HepG2 (cell line): ENCODE results near the gene STK24. TPM values are rescaled to one million over a fixed set of nuclear protein-coding genes. Genes with fewer than 3 reads are reported as not detected.

Experiments used
- ATF1 ChIP-seq: IDR thresholded peaks from 2 replicates; pipeline ENCODE4 v1.6.1; 2016; ENCODE audit warnings: mild to moderate bottlenecking, control low read depth
- ATF5 ChIP-seq: sonication (generic); formaldehyde crosslinking; IDR thresholded peaks from 2 replicates; pipeline ENCODE4 v1.4.0; 2020; ENCODE audit warnings: mild to moderate bottlenecking, low read depth, missing genetic modification reagents
- ATM ChIP-seq: fragments of 450-650 bp; IDR thresholded peaks from 2 replicates; pipeline ENCODE4 v1.7.1; 2017; ENCODE audit warnings: mild to moderate bottlenecking, borderline replicate concordance
- CEBPB ChIP-seq: IDR thresholded peaks from 2 replicates; pipeline ENCODE4 v1.6.1; 2011; ENCODE audit warnings: low read depth, low read length, improper control_type of control experiment, borderline replicate concordance
- CERS6 ChIP-seq: sonication (generic); formaldehyde crosslinking; IDR thresholded peaks from 2 replicates; pipeline ENCODE4 v1.5.0; 2020; ENCODE audit warnings: missing genetic modification reagents
- CHCHD3 ChIP-seq: sonication (generic); formaldehyde crosslinking; IDR thresholded peaks from 2 replicates; pipeline ENCODE4 v1.8.0; 2022; ENCODE audit warnings: mild to moderate bottlenecking, missing genetic modification reagents, moderate library complexity
- ERF ChIP-seq: IDR thresholded peaks from 2 replicates; pipeline ENCODE4 v1.6.1; 2018; ENCODE audit warnings: missing biosample characterization, missing genetic modification reagents
- SATB2 ChIP-seq: sonication (generic); formaldehyde crosslinking; IDR thresholded peaks from 2 replicates; pipeline ENCODE4 v1.5.0; 2020; ENCODE audit warnings: missing genetic modification reagents
- SOX5 ChIP-seq: IDR thresholded peaks from 2 replicates; pipeline ENCODE4 v1.6.1; 2016; ENCODE audit warnings: borderline replicate concordance
- SP5 ChIP-seq: IDR thresholded peaks from 2 replicates; pipeline ENCODE4 v1.6.1; 2016; ENCODE audit warnings: low read depth, borderline replicate concordance
- TCF7 ChIP-seq: sonication (generic); IDR thresholded peaks from 2 replicates; pipeline ENCODE4 v1.6.1; 2016; ENCODE audit warnings: antibody characterized with exemption, low read depth
- TCF7L2 ChIP-seq: IDR thresholded peaks from 2 replicates; pipeline ENCODE4 v1.6.1; 2011; ENCODE audit warnings: mild to moderate bottlenecking, low read depth, low read length, moderate library complexity
- ZBTB20 ChIP-seq: sonication (generic); formaldehyde crosslinking; IDR thresholded peaks from 2 replicates; pipeline ENCODE4 v1.8.1; 2023; ENCODE audit warnings: missing genetic modification reagents, low read depth, mild to moderate bottlenecking, borderline replicate concordance
- ZHX1 ChIP-seq: sonication (generic); formaldehyde crosslinking; IDR thresholded peaks from 2 replicates; pipeline ENCODE4 v1.8.1; 2022; ENCODE audit warnings: low read depth, mild to moderate bottlenecking, missing genetic modification reagents
- ZNF468 ChIP-seq: sonication (generic); formaldehyde crosslinking; IDR thresholded peaks from 2 replicates; pipeline ENCODE4 v1.8.0; 2022; ENCODE audit warnings: mild to moderate bottlenecking, moderate library complexity, missing genetic modification reagents
- ZNF546 ChIP-seq: sonication (generic); formaldehyde crosslinking; conservative IDR thresholded peaks from 2 replicates; pipeline ENCODE4 v1.8.1; 2023; ENCODE audit warnings: mild to moderate bottlenecking, missing genetic modification reagents
- ZNF552 ChIP-seq: sonication (generic); formaldehyde crosslinking; IDR thresholded peaks from 2 replicates; pipeline ENCODE4 v1.9.0; 2022; ENCODE audit warnings: missing genetic modification reagents, mild to moderate bottlenecking, borderline replicate concordance
- ZNF562 ChIP-seq: sonication (generic); formaldehyde crosslinking; IDR thresholded peaks from 2 replicates; pipeline ENCODE4 v1.8.0; 2022; ENCODE audit warnings: missing genetic modification reagents, borderline replicate concordance
- ZNF772 ChIP-seq: sonication (generic); formaldehyde crosslinking; IDR thresholded peaks from 2 replicates; pipeline ENCODE4 v1.5.0; 2020; ENCODE audit warnings: mild to moderate bottlenecking, missing genetic modification reagents
- ZNF891 ChIP-seq: sonication (generic); formaldehyde crosslinking; IDR thresholded peaks from 2 replicates; pipeline ENCODE4 v1.5.0; 2020; ENCODE audit warnings: mild to moderate bottlenecking, missing genetic modification reagents
- ZSCAN9 ChIP-seq: IDR thresholded peaks from 2 replicates; pipeline ENCODE4 v1.6.1; 2016; ENCODE audit warnings: borderline replicate concordance
- polyA plus RNA-seq, 8 experiments: library from polyadenylated mRNA; depleted of rRNA in 3 of 8; stranded (reverse) in 7 of 8; unstranded in 1 of 8; fragments of >200 nt; fragmentation: Illumina TruSeq in 4 of 8; extraction: Trizol in 4 of 8; gene quantifications; 2 replicates each; pipeline versions ENCODE4 v1.2.1 to v1.2.3, GENCODE V29; 2011 to 2016; ENCODE audit warnings: low read depth in 4 of 8, missing spikeins in 1 of 8, mixed read lengths in 1 of 8; ENCODE audit not compliant: insufficient read depth in 1 of 8
- total RNA-seq, 5 experiments: library from RNA; depleted of rRNA; stranded (reverse); fragments of >200 nt; fragmentation: Illumina TruSeq; extraction: Trizol; gene quantifications; 2 replicates each; pipeline ENCODE4 v1.2.3, GENCODE V29; 2016; ENCODE audit warnings: low read depth in 1 of 5
- TF ChIP-seq, protein P1 (sequence below): sonication (generic); formaldehyde crosslinking; IDR thresholded peaks from 2 replicates; pipeline ENCODE4 v1.8.0; 2023; ENCODE audit warnings: mild to moderate bottlenecking, missing genetic modification reagents
- TF ChIP-seq, protein P2 (sequence below): IDR thresholded peaks from 2 replicates; pipeline ENCODE4 v1.4.0; 2020; ENCODE audit warnings: mild to moderate bottlenecking, missing genetic modification reagents

The STK24 gene
- total and polyA plus RNA-seq, 2 of the 13 experiments (the other 11 are each of a cell fraction or from before 2014, with no cell fraction given) = 51.3 to 73.0 TPM

- peak; percentile 92 for TF ChIP-seq ZNF546
- peak; percentile 99 for TF ChIP-seq ATF5 (CRISPR knock-in tag)
- TF ChIP-seq ZNF891 (CRISPR knock-in tag) = peak; percentile 88
- TF ChIP-seq CHCHD3 (CRISPR knock-in tag) = no peak
- peak; percentile 72 for TF ChIP-seq TCF7
- TF ChIP-seq, protein P1, sequence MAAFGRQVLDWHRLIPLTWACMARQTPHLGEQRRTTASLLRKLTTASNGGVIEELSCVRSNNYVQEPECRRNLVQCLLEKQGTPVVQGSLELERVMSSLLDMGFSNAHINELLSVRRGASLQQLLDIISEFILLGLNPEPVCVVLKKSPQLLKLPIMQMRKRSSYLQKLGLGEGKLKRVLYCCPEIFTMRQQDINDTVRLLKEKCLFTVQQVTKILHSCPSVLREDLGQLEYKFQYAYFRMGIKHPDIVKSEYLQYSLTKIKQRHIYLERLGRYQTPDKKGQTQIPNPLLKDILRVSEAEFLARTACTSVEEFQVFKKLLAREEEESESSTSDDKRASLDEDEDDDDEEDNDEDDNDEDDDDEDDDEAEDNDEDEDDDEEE (CRISPR knock-in tag) = no peak
- TF ChIP-seq ZNF552 (CRISPR knock-in tag) = peak; percentile 91
- TF ChIP-seq ZHX1 (CRISPR knock-in tag) = peak; percentile 79
- TF ChIP-seq SOX5 (CRISPR knock-in tag) = peak; percentile 87; the same call in 1 of the 2 replicates
- peak; percentile 96 for TF ChIP-seq CERS6 (CRISPR knock-in tag)
- peak; percentile 98; the same call in 1 of the 2 replicates for TF ChIP-seq ZSCAN9 (CRISPR knock-in tag)
- TF ChIP-seq, protein P2, sequence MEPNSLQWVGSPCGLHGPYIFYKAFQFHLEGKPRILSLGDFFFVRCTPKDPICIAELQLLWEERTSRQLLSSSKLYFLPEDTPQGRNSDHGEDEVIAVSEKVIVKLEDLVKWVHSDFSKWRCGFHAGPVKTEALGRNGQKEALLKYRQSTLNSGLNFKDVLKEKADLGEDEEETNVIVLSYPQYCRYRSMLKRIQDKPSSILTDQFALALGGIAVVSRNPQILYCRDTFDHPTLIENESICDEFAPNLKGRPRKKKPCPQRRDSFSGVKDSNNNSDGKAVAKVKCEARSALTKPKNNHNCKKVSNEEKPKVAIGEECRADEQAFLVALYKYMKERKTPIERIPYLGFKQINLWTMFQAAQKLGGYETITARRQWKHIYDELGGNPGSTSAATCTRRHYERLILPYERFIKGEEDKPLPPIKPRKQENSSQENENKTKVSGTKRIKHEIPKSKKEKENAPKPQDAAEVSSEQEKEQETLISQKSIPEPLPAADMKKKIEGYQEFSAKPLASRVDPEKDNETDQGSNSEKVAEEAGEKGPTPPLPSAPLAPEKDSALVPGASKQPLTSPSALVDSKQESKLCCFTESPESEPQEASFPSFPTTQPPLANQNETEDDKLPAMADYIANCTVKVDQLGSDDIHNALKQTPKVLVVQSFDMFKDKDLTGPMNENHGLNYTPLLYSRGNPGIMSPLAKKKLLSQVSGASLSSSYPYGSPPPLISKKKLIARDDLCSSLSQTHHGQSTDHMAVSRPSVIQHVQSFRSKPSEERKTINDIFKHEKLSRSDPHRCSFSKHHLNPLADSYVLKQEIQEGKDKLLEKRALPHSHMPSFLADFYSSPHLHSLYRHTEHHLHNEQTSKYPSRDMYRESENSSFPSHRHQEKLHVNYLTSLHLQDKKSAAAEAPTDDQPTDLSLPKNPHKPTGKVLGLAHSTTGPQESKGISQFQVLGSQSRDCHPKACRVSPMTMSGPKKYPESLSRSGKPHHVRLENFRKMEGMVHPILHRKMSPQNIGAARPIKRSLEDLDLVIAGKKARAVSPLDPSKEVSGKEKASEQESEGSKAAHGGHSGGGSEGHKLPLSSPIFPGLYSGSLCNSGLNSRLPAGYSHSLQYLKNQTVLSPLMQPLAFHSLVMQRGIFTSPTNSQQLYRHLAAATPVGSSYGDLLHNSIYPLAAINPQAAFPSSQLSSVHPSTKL (CRISPR knock-in tag) = peak; percentile 93
- TF ChIP-seq ZNF562 (CRISPR knock-in tag) = no peak
- peak; percentile 95 for TF ChIP-seq ZNF772 (CRISPR knock-in tag)
- TF ChIP-seq SP5 (CRISPR knock-in tag) = peak; percentile 73
- peak; percentile 95 for TF ChIP-seq SATB2
- TF ChIP-seq ERF (CRISPR knock-in tag) = peak; percentile 99
- TF ChIP-seq ZBTB20 = peak; percentile 95; the same call in 1 of the 2 replicates
- TF ChIP-seq ATF1 (CRISPR knock-in tag) = no peak
- no peak for TF ChIP-seq ZNF468
- TF ChIP-seq CEBPB = peak; percentile 63; the same call in 1 of the 2 replicates
- no peak for TF ChIP-seq ATM
- TF ChIP-seq TCF7L2 = no peak
Observed at GRCh38 chr13:98506728-98507230, 70.1 kb downstream of the STK24 start (continued).
